Osteoblast (primary cell): Measurements from ENCODE around the gene UNC45A. TPM values are rescaled to one million over a fixed set of nuclear protein-coding genes. Genes with fewer than 3 reads are reported as not detected.

Source experiments
- DNase-seq: peaks from one replicate; pipeline ENCODE4 v3.0.0; 2011; ENCODE audit warnings: low spot score, mixed read lengths; ENCODE audit not compliant: insufficient read length; ENCODE audit errors: missing footprints
- H2AFZ ChIP-seq: 2 replicates; pipeline ENCODE4 v1.6.0; 2011; ENCODE audit warnings: mild to moderate bottlenecking, low read length
- H3K27ac ChIP-seq: 2 replicates; pipeline ENCODE4 v1.5.1; 2011; ENCODE audit warnings: mild to moderate bottlenecking, low read depth, low read length, moderate library complexity
- H3K27me3 ChIP-seq: 2 replicates; pipeline ENCODE4 v1.6.0; 2012; ENCODE audit warnings: mild to moderate bottlenecking, control low read depth, inconsistent platforms, low read length, moderate library complexity; ENCODE audit not compliant: insufficient read depth
- H3K36me3 ChIP-seq: 2 replicates; pipeline ENCODE4 v1.5.1; 2011; ENCODE audit warnings: mild to moderate bottlenecking, low read length, control low read depth, moderate library complexity; ENCODE audit not compliant: insufficient read depth
- H3K4me1 ChIP-seq: 2 replicates; pipeline ENCODE4 v1.5.1; 2011; ENCODE audit warnings: mild to moderate bottlenecking, low read length, control low read depth, moderate library complexity; ENCODE audit not compliant: insufficient read depth
- H3K4me2 ChIP-seq: 2 replicates; pipeline ENCODE4 v1.6.0; 2011; ENCODE audit warnings: mild to moderate bottlenecking, low read length; ENCODE audit not compliant: insufficient read depth
- H3K4me3 ChIP-seq: fragments of 200-600 bp; sonication (generic); 3 replicates; pipeline ENCODE4 v1.5.1; 2012; ENCODE audit warnings: mild to moderate bottlenecking, low read length, inconsistent platforms; ENCODE audit not compliant: insufficient read depth
- H3K79me2 ChIP-seq: 2 replicates; pipeline ENCODE4 v1.6.0; 2012; ENCODE audit warnings: mild to moderate bottlenecking, low read length, control low read depth, inconsistent platforms; ENCODE audit not compliant: insufficient read depth
- H3K9me3 ChIP-seq: 2 replicates; pipeline ENCODE4 v1.5.1; 2011; ENCODE audit warnings: low read depth, low read length, control low read depth
- H4K20me1 ChIP-seq: 2 replicates; pipeline ENCODE4 v1.6.0; 2012; ENCODE audit warnings: mild to moderate bottlenecking, low read length, control low read depth; ENCODE audit not compliant: insufficient read depth
- total RNA-seq: library from RNA; depleted of rRNA; stranded (reverse); fragments of >200 nt; gene quantifications from 2 replicates; pipeline ENCODE4 v1.2.3, GENCODE V29; 2012
- TF ChIP-seq, protein P1 (sequence below): IDR thresholded peaks from 2 replicates; pipeline ENCODE4 v1.5.1; 2011; ENCODE audit warnings: mild to moderate bottlenecking, low read depth, low read length, moderate library complexity; ENCODE audit errors: extremely low read depth

The UNC45A gene
- total RNA-seq, 1 donor: 74.9 TPM

DNA sequence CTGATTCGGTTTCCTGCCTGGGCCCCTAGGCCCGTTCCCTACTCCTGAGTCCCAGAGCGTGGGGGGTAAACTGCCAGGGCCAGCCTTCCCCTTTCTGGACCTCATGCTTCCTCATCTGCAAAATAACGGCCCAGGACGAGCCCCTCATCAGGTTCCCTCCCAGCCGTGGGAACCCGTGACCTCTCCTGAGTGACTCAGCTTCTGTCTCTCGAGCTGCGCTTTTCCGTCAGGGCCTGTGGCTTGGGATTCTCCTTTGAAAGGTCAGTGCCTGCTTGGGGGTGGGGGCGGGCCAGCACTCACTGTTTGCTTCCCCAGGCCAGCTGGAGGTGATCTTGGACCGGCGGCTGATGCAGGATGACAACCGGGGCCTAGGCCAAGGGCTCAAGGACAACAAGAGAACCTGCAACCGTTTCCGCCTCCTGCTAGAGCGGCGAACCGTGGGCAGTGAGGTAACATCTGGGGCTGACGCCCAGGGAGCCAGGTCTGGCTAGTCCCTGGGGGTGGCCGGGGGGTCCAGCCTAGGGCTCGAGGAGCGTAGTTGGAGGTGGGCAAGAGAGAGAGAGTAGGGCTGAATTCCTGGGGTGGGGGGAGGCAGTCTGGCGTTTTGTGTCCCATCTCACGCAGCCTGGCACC lies 19.2 kb upstream of the UNC45A start:
- H3K27me3 ChIP-seq: no peaks in the 10 kb centered on the region
- no peak overlapping the region for H3K4me3 ChIP-seq
- no peaks in the 10 kb centered on the region for H4K20me1 ChIP-seq
- peak; percentile 69 for DNase-seq
- H3K4me1 ChIP-seq: no peaks in the 10 kb centered on the region
- H3K4me2 ChIP-seq: no peak overlapping the region
- no peaks in the 10 kb centered on the region for H3K79me2 ChIP-seq
- no peak overlapping the region for H3K27ac ChIP-seq
- H2AFZ ChIP-seq: no peak overlapping the region
- H3K9me3 ChIP-seq: no peaks in the 10 kb centered on the region
- peaks cover 69% of the 10 kb centered on the region for H3K36me3 ChIP-seq
- TF ChIP-seq, protein P1, sequence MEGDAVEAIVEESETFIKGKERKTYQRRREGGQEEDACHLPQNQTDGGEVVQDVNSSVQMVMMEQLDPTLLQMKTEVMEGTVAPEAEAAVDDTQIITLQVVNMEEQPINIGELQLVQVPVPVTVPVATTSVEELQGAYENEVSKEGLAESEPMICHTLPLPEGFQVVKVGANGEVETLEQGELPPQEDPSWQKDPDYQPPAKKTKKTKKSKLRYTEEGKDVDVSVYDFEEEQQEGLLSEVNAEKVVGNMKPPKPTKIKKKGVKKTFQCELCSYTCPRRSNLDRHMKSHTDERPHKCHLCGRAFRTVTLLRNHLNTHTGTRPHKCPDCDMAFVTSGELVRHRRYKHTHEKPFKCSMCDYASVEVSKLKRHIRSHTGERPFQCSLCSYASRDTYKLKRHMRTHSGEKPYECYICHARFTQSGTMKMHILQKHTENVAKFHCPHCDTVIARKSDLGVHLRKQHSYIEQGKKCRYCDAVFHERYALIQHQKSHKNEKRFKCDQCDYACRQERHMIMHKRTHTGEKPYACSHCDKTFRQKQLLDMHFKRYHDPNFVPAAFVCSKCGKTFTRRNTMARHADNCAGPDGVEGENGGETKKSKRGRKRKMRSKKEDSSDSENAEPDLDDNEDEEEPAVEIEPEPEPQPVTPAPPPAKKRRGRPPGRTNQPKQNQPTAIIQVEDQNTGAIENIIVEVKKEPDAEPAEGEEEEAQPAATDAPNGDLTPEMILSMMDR: no peak

DNA sequence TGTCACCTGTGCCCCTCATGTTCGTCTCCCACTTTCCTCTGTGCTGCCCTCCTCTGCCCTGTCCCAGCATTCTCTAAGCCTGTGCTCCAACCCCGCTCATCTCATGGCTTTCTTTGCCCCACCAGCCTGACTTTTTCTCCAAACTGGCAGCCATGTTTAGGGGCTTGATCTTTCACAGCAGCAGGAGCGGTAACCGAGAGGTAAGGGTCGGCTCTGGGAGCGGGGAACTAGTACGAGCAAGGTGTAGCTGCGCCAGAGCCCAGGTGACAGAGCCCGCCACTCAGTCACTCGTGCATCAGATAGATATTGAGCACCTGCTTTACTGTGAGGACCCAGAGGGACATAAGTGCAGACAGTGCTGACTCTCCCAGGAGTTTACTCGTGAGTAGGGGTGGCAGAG lies 18.6 kb upstream of the UNC45A start:
- Histone ChIP-seq H3K36me3 (peaks cover 69% of the 10 kb centered on the region), H4K20me1 (no peaks in the 10 kb centered on the region), H3K27ac (no peak overlapping the region), H3K27me3 (no peaks in the 10 kb centered on the region), H3K4me1 (no peaks in the 10 kb centered on the region), H3K9me3 (no peaks in the 10 kb centered on the region), H3K4me2 (no peak overlapping the region), H2AFZ (no peak overlapping the region), H3K4me3 (no peak overlapping the region), H3K79me2 (no peaks in the 10 kb centered on the region)
- TF ChIP-seq, protein P1: no peak
- peak; percentile 78 for DNase-seq

DNA sequence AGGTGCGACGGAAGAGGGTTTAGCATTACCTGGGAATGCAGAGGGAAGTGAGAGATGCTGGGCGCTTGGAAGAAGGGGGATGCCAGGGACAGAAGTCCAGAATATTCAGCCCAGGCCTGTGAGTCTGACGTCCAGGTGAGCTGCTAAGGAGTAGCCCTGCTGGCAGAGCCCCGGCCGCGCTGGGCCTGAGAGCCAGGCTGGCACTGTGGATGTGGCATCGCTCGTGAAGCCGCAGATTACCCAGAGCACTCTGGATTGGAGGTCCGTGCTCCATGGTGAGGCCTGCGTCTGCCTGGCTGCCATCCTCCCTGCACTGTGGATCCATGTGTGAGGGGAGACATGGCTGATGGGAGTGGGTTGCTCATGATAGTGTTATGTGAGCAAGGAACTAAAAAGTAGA lies 17.5 kb upstream of the UNC45A start:
- no peak overlapping the region for H2AFZ ChIP-seq
- H4K20me1 ChIP-seq: no peaks in the 10 kb centered on the region
- no peaks in the 10 kb centered on the region for H3K4me1 ChIP-seq
- no peaks in the 10 kb centered on the region for H3K27me3 ChIP-seq
- H3K4me3 ChIP-seq: no peak overlapping the region
- no peaks in the 10 kb centered on the region for H3K9me3 ChIP-seq
- H3K36me3 ChIP-seq: peaks cover 58% of the 10 kb centered on the region
- no peaks in the 10 kb centered on the region for H3K79me2 ChIP-seq
- no peak overlapping the region for H3K27ac ChIP-seq
- peak; percentile 69 for DNase-seq
- TF ChIP-seq, protein P1: no peak
- H3K4me2 ChIP-seq: no peak overlapping the region

DNA sequence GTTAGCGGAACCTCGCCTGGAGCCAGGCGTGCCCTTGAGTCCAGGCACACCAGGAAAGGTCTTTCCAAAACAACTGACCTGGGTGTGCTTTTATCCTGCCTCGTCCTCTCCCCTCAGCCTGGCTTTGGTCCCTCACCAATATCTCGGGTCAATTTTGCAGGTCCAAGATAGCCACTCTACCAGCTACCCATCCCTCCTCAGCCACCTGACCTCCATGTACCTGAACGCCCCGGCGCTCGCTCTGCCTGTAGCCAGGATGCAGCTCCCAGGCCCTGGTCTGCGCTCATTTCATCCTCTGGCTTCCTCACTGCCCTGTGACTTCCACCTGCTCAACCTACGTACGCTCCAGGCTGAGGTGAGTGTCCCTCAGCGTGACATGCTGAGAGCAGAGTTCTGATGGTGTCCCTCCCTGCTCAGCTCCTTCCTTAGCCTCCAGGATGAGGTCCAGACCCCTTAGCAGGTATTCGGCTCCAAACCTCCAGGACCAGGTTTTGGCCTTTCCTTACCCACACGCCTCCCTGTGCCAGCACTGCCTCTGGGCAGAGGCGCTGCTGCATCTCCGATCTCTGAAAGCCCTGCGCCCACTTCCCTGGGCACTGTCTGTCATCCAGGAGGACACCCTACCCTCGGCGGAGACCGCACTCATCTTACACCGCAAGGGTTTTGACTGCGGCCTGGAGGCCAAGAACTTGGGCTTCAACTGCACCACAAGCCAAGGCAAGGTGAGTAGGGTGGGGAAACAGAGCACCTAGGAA lies 16.9 kb upstream of the UNC45A start:
- Histone ChIP-seq H2AFZ (no peak overlapping the region), H3K79me2 (no peaks in the 10 kb centered on the region), H4K20me1 (no peaks in the 10 kb centered on the region), H3K4me2 (no peak overlapping the region), H3K4me1 (no peaks in the 10 kb centered on the region), H3K27ac (no peak overlapping the region), H3K9me3 (no peaks in the 10 kb centered on the region), H3K4me3 (no peak overlapping the region), H3K36me3 (peaks cover 52% of the 10 kb centered on the region), H3K27me3 (no peaks in the 10 kb centered on the region)
- TF ChIP-seq, protein P1: no peak
- peak; percentile 72 for DNase-seq
